LHCN-M2 (cell line): Measurements from ENCODE around the gene FOSL1. TPM values are rescaled to one million over a fixed set of nuclear protein-coding genes. Genes with fewer than 3 reads are reported as not detected.
"Not testable (repeated sequence)": the region's sequence is repeated elsewhere in the genome, so short reads cannot be mapped to it uniquely, and the experiment has no call there.

Experiments
- DNase-seq: peaks from one replicate; pipeline ENCODE4 v3.0.0-alpha.2; 2012; ENCODE audit warnings: low read depth
- total RNA-seq: library from RNA; depleted of rRNA; stranded (reverse); fragments of >200 nt; gene quantifications from 2 replicates; pipeline ENCODE4 v1.2.3, GENCODE V29; 2014

FOSL1 gene
- total RNA-seq, 1 experiment from 2014 or later, result 266 TPM

GRCh38 chr11:65896034-65896999, 3.9 kb downstream of the FOSL1 start:
- DNase-seq, result no peak

GRCh38 chr11:65895482-65895981, 4.7 kb downstream of the FOSL1 start:
- no peak for DNase-seq

GRCh38 chr11:65894034-65894591, 6.1 kb downstream of the FOSL1 start:
- no peak for DNase-seq

- DNase-seq, result no peak
Measured at GRCh38 chr11:65892661-65893317, 7.4 kb downstream of the FOSL1 start.

GRCh38 chr11:65892137-65892540, 8.0 kb downstream of the FOSL1 start:
- not testable (repeated sequence) for DNase-seq

GRCh38 chr11:65891219-65892136, 8.7 kb downstream of the FOSL1 start:
- peak; percentile 61 for DNase-seq

GRCh38 chr11:65890324-65891218, 9.6 kb downstream of the FOSL1 start, which contains the start of gene CCDC85B:
TSS of gene CCDC85B (plus strand) at chr11:65890673. CDS start at chr11:65890784, 111 bp downstream.
- DNase-seq, result peak; percentile 95

- peak; percentile 95 for DNase-seq
Measured at GRCh38 chr11:65888163-65888814, 11.9 kb downstream of the FOSL1 start, which contains the start of gene FIBP. TSS of gene FIBP (minus strand) at chr11:65888471. CDS start at chr11:65888418, 53 bp downstream.

GRCh38 chr11:65887723-65888162, 12.4 kb downstream of the FOSL1 start:
- DNase-seq, result no peak

GRCh38 chr11:65886826-65887722, 13.1 kb downstream of the FOSL1 start:
- no peak for DNase-seq

- no peak for DNase-seq
Measured at GRCh38 chr11:65885808-65886536, 14.2 kb downstream of the FOSL1 start.

- DNase-seq, result no peak
Measured at GRCh38 chr11:65885231-65885630, 15.0 kb downstream of the FOSL1 start.

GRCh38 chr11:65884716-65885092, 15.5 kb downstream of the FOSL1 start:
- DNase-seq, result peak; percentile 67

GRCh38 chr11:65883786-65884715, 16.1 kb downstream of the FOSL1 start:
- DNase-seq, result no peak

- DNase-seq, result no peak
Measured at GRCh38 chr11:65883058-65883761, 17.0 kb downstream of the FOSL1 start.
